GM12878 (cell line): Measurements from ENCODE around the gene PIGN. TPM values are rescaled to one million over a fixed set of nuclear protein-coding genes. Genes with fewer than 3 reads are reported as not detected.

Experiments
- ATAC-seq: fragments of 200-7000 bp; cut with Tn5 transposase; 3 replicates; pipeline ENCODE4 v1.9.1; 2020; ENCODE audit warnings: mild to moderate bottlenecking, moderate library complexity
- BruUV-seq: library from RNA; stranded (reverse); fragments of 400-500 nt; replicated peaks from 2 replicates; lab custom pipeline; 2021; lab: Mats Ljungman, UMichigan
- CTCF ChIA-PET: fragments of 300-600 bp; sonication (Branson Sonifier 250); formaldehyde crosslinking; extraction: SDS; loops from one replicate; lab custom pipeline; 2021; ENCODE audit warnings: inconsistent platforms; lab: Yijun Ruan, JAX
- POLR2A ChIA-PET: fragments of 350-600 bp; formaldehyde crosslinking; extraction: SDS; loops from one replicate; lab custom pipeline; 2021; ENCODE audit warnings: inconsistent platforms; lab: Charles Lee
- RAD21 ChIA-PET: fragments of 300-600 bp; sonication (Branson Sonifier 250); formaldehyde crosslinking; loops from one replicate; lab custom pipeline; 2023; ENCODE audit warnings: antibody characterized with exemption; ENCODE audit not compliant: unreplicated experiment; lab: Charles Lee
- SMC1A ChIA-PET: fragments of 300-600 bp; sonication (Branson Sonifier 250); formaldehyde crosslinking; loops from one replicate; lab custom pipeline; 2023; ENCODE audit not compliant: unreplicated experiment, uncharacterized antibody; lab: Charles Lee
- DNase-seq: peaks from one replicate; pipeline ENCODE4 v3.0.0-alpha.2; 2011; ENCODE audit warnings: low read depth, low spot score
- FAIRE-seq: peaks from 3 replicates; lab custom pipeline; 2011; peaks lifted over from hg19 to GRCh38; lab: Jason Lieb, UNC
- H2AFZ ChIP-seq: 2 replicates; pipeline ENCODE4 v1.6.0; 2011; ENCODE audit warnings: low read depth, low read length, control low read depth; ENCODE audit not compliant: control insufficient read depth
- H3K27ac ChIP-seq: 2 replicates; pipeline ENCODE4 v1.5.1; 2011; ENCODE audit warnings: control low read depth; ENCODE audit not compliant: control insufficient read depth, insufficient read depth
- H3K27me3 ChIP-seq, 2 experiments: replicated peaks in 1 of 2; 2 replicates each; pipeline versions ENCODE4 v1.6.0 to v1.6.1; 2011; ENCODE audit warnings: low read length in 1 of 2; ENCODE audit not compliant: control insufficient read depth in 2 of 2, insufficient read depth in 2 of 2
- H3K36me3 ChIP-seq, 2 experiments: 2 replicates each; pipeline ENCODE4 v1.5.1; 2011; ENCODE audit warnings: low read length in 1 of 2; ENCODE audit not compliant: control insufficient read depth in 2 of 2, insufficient read depth in 2 of 2
- H3K4me1 ChIP-seq: 2 replicates; pipeline ENCODE4 v1.6.1; 2011; ENCODE audit warnings: mild to moderate bottlenecking, low read length, moderate library complexity, mixed read lengths; ENCODE audit not compliant: control insufficient read depth, insufficient read depth
- H3K4me2 ChIP-seq: 2 replicates; pipeline ENCODE4 v1.6.0; 2011; ENCODE audit warnings: control low read depth; ENCODE audit not compliant: control insufficient read depth, insufficient read depth
- H3K4me3 ChIP-seq: fragments of 200-600 bp; sonication (generic); 2 replicates; pipeline ENCODE4 v1.5.1; 2016
- H3K79me2 ChIP-seq: 2 replicates; pipeline ENCODE4 v1.6.0; 2011; ENCODE audit warnings: low read length; ENCODE audit not compliant: control insufficient read depth, insufficient read depth
- H3K9ac ChIP-seq: 2 replicates; pipeline ENCODE4 v1.8.0; 2011; ENCODE audit warnings: low read length, control low read depth, mixed read lengths; ENCODE audit not compliant: control insufficient read depth, insufficient read depth
- H3K9me3 ChIP-seq: replicated peaks from 3 replicates; pipeline ENCODE4 v1.5.1; 2011; ENCODE audit warnings: mild to moderate bottlenecking, low read length; ENCODE audit not compliant: control insufficient read depth, insufficient read depth
- H4K20me1 ChIP-seq: 2 replicates; pipeline ENCODE4 v1.6.0; 2011; ENCODE audit not compliant: control insufficient read depth, insufficient read depth
- ATF3 ChIP-seq: IDR thresholded peaks from 2 replicates; pipeline ENCODE4 v1.6.1; 2011; ENCODE audit warnings: low read depth, mild to moderate bottlenecking, low read length, moderate library complexity, borderline replicate concordance; ENCODE audit errors: extremely low read depth
- BACH1 ChIP-seq: fragments of 450-650 bp; IDR thresholded peaks from 2 replicates; pipeline ENCODE4 v1.6.1; 2017; ENCODE audit warnings: mild to moderate bottlenecking, borderline replicate concordance
- CHD1 ChIP-seq: IDR thresholded peaks from 2 replicates; pipeline ENCODE4 v1.6.1; 2012; ENCODE audit warnings: low read depth, low read length, improper control_type of control experiment
- CHD4 ChIP-seq: fragments of 200-600 bp; sonication (generic); IDR thresholded peaks from 2 replicates; pipeline ENCODE4 v1.6.1; 2016; ENCODE audit warnings: mild to moderate bottlenecking
- HDAC2 ChIP-seq: fragments of 200-600 bp; sonication (generic); IDR thresholded peaks from 2 replicates; pipeline ENCODE4 v1.6.1; 2017
- LARP7 ChIP-seq: fragments of 450-650 bp; IDR thresholded peaks from 2 replicates; pipeline ENCODE4 v1.6.1; 2017; ENCODE audit warnings: mild to moderate bottlenecking
- NBN ChIP-seq: fragments of 450-650 bp; IDR thresholded peaks from 2 replicates; pipeline ENCODE4 v1.6.1; 2016
- NFYB ChIP-seq: IDR thresholded peaks from 2 replicates; pipeline ENCODE4 v1.6.1; 2011; ENCODE audit warnings: low read depth, mild to moderate bottlenecking, low read length, improper control_type of control experiment, moderate library complexity; ENCODE audit not compliant: insufficient read depth
- PAX8 ChIP-seq: fragments of 450-650 bp; IDR thresholded peaks from 2 replicates; pipeline ENCODE4 v1.6.1; 2017; ENCODE audit warnings: mild to moderate bottlenecking, moderate library complexity
- RELA ChIP-seq: fragments of 450-650 bp; IDR thresholded peaks from 2 replicates; pipeline ENCODE4 v1.8.0; 2014; ENCODE audit warnings: borderline replicate concordance; ENCODE audit not compliant: partially characterized antibody
- RFX5 ChIP-seq: IDR thresholded peaks from 2 replicates; pipeline ENCODE4 v1.6.1; 2011; ENCODE audit warnings: low read depth, low read length, improper control_type of control experiment
- SKIL ChIP-seq: fragments of 450-650 bp; IDR thresholded peaks from 2 replicates; pipeline ENCODE4 v1.6.1; 2017; ENCODE audit warnings: mild to moderate bottlenecking, low read depth, inconsistent platforms; ENCODE audit not compliant: poor library complexity, severe bottlenecking
- ZNF207 ChIP-seq: fragments of 450-650 bp; IDR thresholded peaks from 2 replicates; pipeline ENCODE4 v1.6.1; 2014; ENCODE audit warnings: antibody characterized with exemption, mild to moderate bottlenecking, borderline replicate concordance
- ZNF622 ChIP-seq: fragments of 450-650 bp; IDR thresholded peaks from 2 replicates; pipeline ENCODE4 v1.6.1; 2017; ENCODE audit warnings: mild to moderate bottlenecking, inconsistent platforms
- ZNF687 ChIP-seq: fragments of 450-650 bp; IDR thresholded peaks from 2 replicates; pipeline ENCODE4 v1.6.1; 2017; ENCODE audit warnings: mild to moderate bottlenecking, moderate library complexity
- whole genome bisulfite sequencing: methylation state at CpG from one replicate; pipeline ENCODE4 v1.1.6; 2016; ENCODE audit warnings: low lambda C conversion rate; ENCODE audit not compliant: insufficient replicate concordance, insufficient coverage; ENCODE audit errors: missing lambda C conversion rate; 5-methylcytosine and 5-hydroxymethylcytosine counted together
- in situ Hi-C: fragments of 300-500 bp; cut with MboI; formaldehyde crosslinking; loops from 9 replicates; pipeline ENCODE4 v1.14.3; 2018; ENCODE audit warnings: mixed read lengths
- intact Hi-C: fragments of 100-400 bp; cut with micrococcal nuclease; formaldehyde crosslinking; loops from one replicate; pipeline ENCODE4 v1.14.2; 2022; ENCODE audit not compliant: unreplicated experiment
- polyA plus RNA-seq, 11 experiments: library from polyadenylated mRNA; depleted of rRNA in 4 of 11; unstranded in 6 of 11; stranded (reverse) in 5 of 11; fragments of >200 nt; fragmentation: Nextera tagmentation in 4 of 11; fragmentation: Illumina TruSeq in 1 of 11; extraction: Ambion mirVana in 4 of 11; extraction: Trizol in 1 of 11; gene quantifications; 1 replicate in 1 of 11; 2 replicates in 10 of 11; pipeline versions ENCODE4 v1.2.1 to v1.2.3, GENCODE V29; 2011 to 2016; ENCODE audit warnings: inconsistent platforms in 2 of 11, missing spikeins in 2 of 11, low read depth in 1 of 11
- total RNA-seq, 4 experiments: library from RNA; depleted of rRNA in 3 of 4; stranded (reverse); fragments of >200 nt in 3 of 4; fragmentation: Illumina TruSeq in 1 of 4; extraction: Trizol in 1 of 4; gene quantifications; 2 replicates each; pipeline versions ENCODE4 v1.2.1 to v1.2.3, GENCODE V29; 2013 to 2021

PIGN gene
- total and polyA plus RNA-seq, 10 of the 15 experiments (the other 5 are each of a cell fraction or from before 2014, with no cell fraction given): 6.9 to 25.4 (median 18.7) TPM

GRCh38 chr18:62089174-62089573 is 97.7 kb downstream of the PIGN start (continued):
- TF ChIP-seq RELA: no peak

- FAIRE-seq: no peak
- POLR2A ChIA-PET: no interaction called here
- Histone ChIP-seq H4K20me1 (no peaks in the 10 kb centered on the region), H3K4me3 (no peak overlapping the region), H3K9me3 (no peaks in the 10 kb centered on the region), H3K4me1 (no peaks in the 10 kb centered on the region), H3K27me3 (no peaks in the 10 kb centered on the region), H2AFZ (no peak overlapping the region)
- no peak for ATAC-seq
- intact Hi-C loops: no loop called here
- SMC1A ChIA-PET: interaction anchor here (0.9 to 1.1 kb wide), 3 partner anchors 11 to 16 kb away, joined by 3 read pairs; no protein-coding TSS in a partner anchor
- in situ Hi-C loops: no loop called here
- TF ChIP-seq RFX5 (no peak), NBN (no peak), ZNF207 (no peak), HDAC2 (no peak), ZNF687 (no peak), LARP7 (no peak), SKIL (no peak), CHD1 (no peak), BACH1 (no peak), ZNF622 (no peak), NFYB (no peak), RELA (no peak), CHD4 (no peak), PAX8 (no peak), ATF3 (no peak)
- TF ChIP-seq, all 136 proteins: peak for 0
- Histone ChIP-seq H3K79me2 (no peaks in the 10 kb centered on the region), H3K36me3 (peaks cover 0 to 3% of the 10 kb centered on the region in 2 experiments; a peak in 1 of 4 replicates), H3K27ac (no peak overlapping the region), H3K9ac (no peak overlapping the region), H3K4me2 (no peak overlapping the region)
- CTCF ChIA-PET: interaction anchor here (0.7 to 1.3 kb wide), 4 partner anchors 10 to 140 kb away, joined by 3 read pairs; no protein-coding TSS in a partner anchor
- 93% methylated on average over 2 of the region's 2 CpGs for whole genome bisulfite sequencing
- no peak for DNase-seq
- BruUV-seq: no TSS peak
- RAD21 ChIA-PET: interaction anchor here (1.0 kb wide), 1 partner anchor 11 kb away, joined by 3 read pairs; no protein-coding TSS in a partner anchor
Measured at GRCh38 chr18:62088156-62088555, 98.7 kb downstream of the PIGN start.
